ENCODE results near the gene AZIN2. TPM values are rescaled to one million over a fixed set of nuclear protein-coding genes. Genes with fewer than 3 reads are reported as not detected.

The AZIN2 gene
- total and polyA plus RNA-seq, 4 donors: 0.68 to 2.6 (median 0.74) TPM

GRCh38 chr1:33162141-33162540 is 81.2 kb downstream of the AZIN2 start (continued):
- TF ChIP-seq REST (IDR thresholded peaks at IDR 0.05) (no peak), TAF1 (conservative IDR thresholded peaks at IDR 0.05) (no peak), SP1 (IDR thresholded peaks at IDR 0.05) (no peak), GABPA (IDR thresholded peaks at IDR 0.05 in 1 of 2, conservative IDR thresholded peaks at IDR 0.05 in 1 of 2) (no peak)
- TF ChIP-seq, protein P1, sequence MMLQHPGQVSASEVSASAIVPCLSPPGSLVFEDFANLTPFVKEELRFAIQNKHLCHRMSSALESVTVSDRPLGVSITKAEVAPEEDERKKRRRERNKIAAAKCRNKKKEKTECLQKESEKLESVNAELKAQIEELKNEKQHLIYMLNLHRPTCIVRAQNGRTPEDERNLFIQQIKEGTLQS (IDR thresholded peaks at IDR 0.05): no peak

DNA sequence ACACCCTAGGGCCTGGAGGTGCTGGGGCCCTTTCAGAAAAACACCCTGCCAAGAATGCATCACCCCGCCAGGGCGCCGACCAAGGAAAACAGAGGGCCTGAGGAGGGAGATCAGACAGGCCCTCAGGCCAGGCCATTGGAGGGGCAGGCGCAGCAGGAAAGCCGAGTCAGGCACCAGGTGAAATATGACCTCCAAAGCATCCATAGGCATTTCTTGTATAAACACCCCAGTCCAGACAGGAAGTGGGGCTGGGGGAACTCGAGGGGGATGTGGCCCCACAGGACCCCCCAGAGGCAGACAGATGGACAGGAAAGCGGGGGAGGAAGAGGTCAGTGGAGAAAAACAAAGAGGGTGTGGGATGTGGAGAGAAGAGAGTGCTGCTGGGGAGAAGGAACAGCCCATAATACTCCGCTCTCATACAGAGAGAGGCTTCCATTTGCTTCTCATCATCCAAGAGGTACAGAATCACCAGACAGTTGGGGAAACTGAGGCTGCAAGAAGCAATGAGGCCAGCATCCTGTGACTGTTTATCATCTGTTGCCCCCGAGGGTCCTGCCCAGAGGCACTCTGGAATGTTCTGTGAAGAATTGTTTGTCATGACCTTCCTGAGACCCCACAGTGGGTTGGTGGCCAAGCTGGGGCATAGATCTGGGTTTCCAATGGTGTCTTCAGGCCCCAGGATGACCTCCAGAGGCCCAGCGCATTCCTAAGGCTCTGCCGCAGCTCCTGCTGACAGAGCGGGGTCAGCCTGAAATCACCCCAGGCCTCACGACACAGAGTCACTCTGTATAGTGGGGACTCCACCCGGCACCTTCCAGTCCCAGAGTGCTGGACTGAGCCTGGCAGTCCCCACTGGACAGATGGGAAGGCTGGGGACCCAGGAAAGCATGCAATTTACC is 82.9 kb downstream of the AZIN2 start:
- 82% methylated on average over 14 of the region's 14 CpGs for WGBS
- Histone ChIP-seq H3K27ac (ENCODE audit: low read depth in 1 of 2, low read length in 2 of 2) (no peak overlapping the region), H3K27me3 (ENCODE audit: control insufficient read depth in 4 of 4, insufficient read depth in 4 of 4, low read length in 3 of 4) (no peaks in the 10 kb centered on the region), H3K4me1 (ENCODE audit: control insufficient read depth in 4 of 4, insufficient read depth in 4 of 4, low read length in 3 of 4) (no peaks in the 10 kb centered on the region), H3K9me3 (ENCODE audit: control insufficient read depth in 4 of 4, low read length in 3 of 4) (no peaks in the 10 kb centered on the region), H3K36me3 (ENCODE audit: control insufficient read depth in 4 of 4, insufficient read depth in 3 of 4, low read depth in 1 of 4, low read length in 3 of 4) (peaks cover 0 to 1% (median 0%) of the 10 kb centered on the region in 4 donors), H3K4me3 (ENCODE audit: low read depth in 1 of 3, low read length in 3 of 3) (no peak overlapping the region), H3K9ac (ENCODE audit: low read depth in 1 of 2, low read length in 2 of 2) (no peak overlapping the region)
- no peak for DNase-seq (ENCODE audit: low spot score)
- TF ChIP-seq HNF4A (conservative IDR thresholded peaks at IDR 0.05) (no peak), REST (IDR thresholded peaks at IDR 0.05) (no peak), CTCF (IDR thresholded peaks at IDR 0.05; ENCODE audit: low read depth, low read length, missing input control) (no peak), SP1 (IDR thresholded peaks at IDR 0.05) (no peak), NR2F2 (IDR thresholded peaks at IDR 0.05) (no peak), JUND (IDR thresholded peaks at IDR 0.05) (no peak), ZBTB33 (IDR thresholded peaks at IDR 0.05) (no peak), EGR1 (IDR thresholded peaks at IDR 0.05; ENCODE audit: low read depth in 2 of 2) (no peak), MAX (IDR thresholded peaks at IDR 0.05) (no peak), FOXA2 (IDR thresholded peaks at IDR 0.05) (no peak)
- TF ChIP-seq, protein P1 (IDR thresholded peaks at IDR 0.05): no peak

Data from liver (tissue), 9 donors.